Fibroblast of lung (primary cell): ENCODE results near the gene MRPL21. TPM values are rescaled to one million over a fixed set of nuclear protein-coding genes. Genes with fewer than 3 reads are reported as not detected.

Experiments used
- DNase-seq, 2 donors: peaks; one replicate each; pipeline versions ENCODE4 v3.0.0 to v3.0.0-alpha.2; 2010; ENCODE audit warnings: low read depth in 2 of 2
- H2AFZ ChIP-seq: 2 replicates; pipeline ENCODE4 v1.5.1; 2012; ENCODE audit warnings: low read length, control low read depth, inconsistent platforms
- H3K27ac ChIP-seq: 2 replicates; pipeline ENCODE4 v1.5.1; 2011; ENCODE audit warnings: low read length, control low read depth; ENCODE audit not compliant: insufficient read depth
- H3K27me3 ChIP-seq: 2 replicates; pipeline ENCODE4 v1.5.1; 2011; ENCODE audit warnings: mild to moderate bottlenecking, low read length; ENCODE audit not compliant: control insufficient read depth, insufficient read depth
- H3K36me3 ChIP-seq: 2 replicates; pipeline ENCODE4 v1.5.1; 2011; ENCODE audit warnings: low read length; ENCODE audit not compliant: control insufficient read depth, insufficient read depth
- H3K4me1 ChIP-seq: 2 replicates; pipeline ENCODE4 v1.5.1; 2011; ENCODE audit warnings: low read length; ENCODE audit not compliant: control insufficient read depth, insufficient read depth; ENCODE audit errors: extremely low read depth
- H3K4me2 ChIP-seq: 2 replicates; pipeline ENCODE4 v1.5.1; 2011; ENCODE audit warnings: low read length, control low read depth; ENCODE audit not compliant: insufficient read depth; ENCODE audit errors: extremely low read depth
- H3K4me3 ChIP-seq, 4 experiments: fragments of 200-600 bp in 1 of 4; sonication (generic) in 1 of 4; replicated peaks in 1 of 4; 2 replicates each; pipeline ENCODE4 v1.5.1; 2011 to 2016; ENCODE audit warnings: low read length in 4 of 4, low read depth in 3 of 4, mild to moderate bottlenecking in 3 of 4, control low read depth in 2 of 4, inconsistent platforms in 1 of 4, mixed read lengths in 1 of 4; ENCODE audit not compliant: insufficient read depth in 1 of 4; ENCODE audit errors: control extremely low read depth in 1 of 4
- H3K79me2 ChIP-seq: 2 replicates; pipeline ENCODE4 v1.5.1; 2012; ENCODE audit warnings: mild to moderate bottlenecking, low read length, inconsistent platforms; ENCODE audit not compliant: control insufficient read depth, insufficient read depth
- H3K9ac ChIP-seq: 2 replicates; pipeline ENCODE4 v1.5.1; 2011; ENCODE audit warnings: mild to moderate bottlenecking, low read length, control low read depth; ENCODE audit not compliant: insufficient read depth
- H3K9me3 ChIP-seq: 2 replicates; pipeline ENCODE4 v1.5.1; 2012; ENCODE audit warnings: low read depth, low read length; ENCODE audit not compliant: control insufficient read depth, insufficient read depth
- H4K20me1 ChIP-seq: 2 replicates; pipeline ENCODE4 v1.5.1; 2011; ENCODE audit warnings: low read length; ENCODE audit not compliant: control insufficient read depth, insufficient read depth; ENCODE audit errors: extremely low read depth
- CTCF ChIP-seq, 2 donors: IDR thresholded peaks in 1 of 2; conservative IDR thresholded peaks in 1 of 2; 1 replicate in 1 of 2; 2 replicates in 1 of 2; pipeline ENCODE4 v1.5.1; 2011 to 2012; ENCODE audit warnings: low read length in 2 of 2, control low read depth in 1 of 2, inconsistent platforms in 1 of 2, low read depth in 1 of 2, mild to moderate bottlenecking in 1 of 2
- EZH2 ChIP-seq: IDR thresholded peaks from 2 replicates; pipeline ENCODE4 v1.5.1; 2012; ENCODE audit warnings: low read length, control low read depth, mild to moderate bottlenecking; ENCODE audit errors: missing control alignments
- polyA plus RNA-seq, 2 donors: library from polyadenylated mRNA; depleted of rRNA in 1 of 2; stranded (reverse) in 1 of 2; unstranded in 1 of 2; fragments of >200 nt; gene quantifications; 2 replicates each; pipeline ENCODE4 v1.2.1, GENCODE V29; 2011 to 2012; ENCODE audit warnings: missing spikeins in 1 of 2
- total RNA-seq: library from RNA; depleted of rRNA; stranded (reverse); fragments of >200 nt; gene quantifications from 2 replicates; pipeline ENCODE4 v1.2.1, GENCODE V29; 2014

MRPL21 gene
- total and polyA plus RNA-seq, 2 donors (not counting 1 experiment from before 2014, with no cell fraction given): 31.6 to 59.9 TPM

DNA sequence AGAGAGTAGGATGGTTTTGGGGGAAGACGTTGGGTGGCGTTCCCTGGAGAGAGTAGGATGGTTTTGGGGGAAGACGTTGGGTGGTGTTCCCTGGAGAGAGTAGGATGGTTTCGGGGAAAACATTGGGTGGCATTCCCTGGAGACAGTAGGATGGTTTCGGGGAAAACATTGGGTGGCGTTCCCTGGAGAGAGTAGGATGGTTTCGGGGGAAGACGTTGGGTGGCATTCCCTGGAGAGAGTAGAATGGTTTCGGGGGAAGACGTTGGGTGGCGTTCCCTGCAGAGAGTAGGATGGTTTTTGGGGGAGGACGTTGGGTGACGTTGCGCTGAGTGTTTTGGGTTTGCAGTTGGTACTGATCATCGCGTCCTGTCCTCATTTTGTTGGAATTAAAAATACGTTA lies 28.3 kb upstream of the MRPL21 start:
- Histone ChIP-seq H3K4me2 (no peak overlapping the region), H3K9me3 (no peaks in the 10 kb centered on the region), H2AFZ (no peak overlapping the region), H3K9ac (no peak overlapping the region), H3K79me2 (no peaks in the 10 kb centered on the region), H3K4me3 (no peak overlapping the region), H3K4me1 (peaks cover 3% of the 10 kb centered on the region), H3K36me3 (peaks cover 16% of the 10 kb centered on the region), H4K20me1 (no peaks in the 10 kb centered on the region), H3K27me3 (no peaks in the 10 kb centered on the region), H3K27ac (no peak overlapping the region)
- DNase-seq: no peak
- TF ChIP-seq EZH2 (no peak), CTCF (conservative IDR thresholded peaks at IDR 0.05 in 1 of 2, IDR thresholded peaks at IDR 0.05 in 1 of 2; ENCODE audit: low read depth in 1 of 2, low read length in 2 of 2) (no peak)

DNA sequence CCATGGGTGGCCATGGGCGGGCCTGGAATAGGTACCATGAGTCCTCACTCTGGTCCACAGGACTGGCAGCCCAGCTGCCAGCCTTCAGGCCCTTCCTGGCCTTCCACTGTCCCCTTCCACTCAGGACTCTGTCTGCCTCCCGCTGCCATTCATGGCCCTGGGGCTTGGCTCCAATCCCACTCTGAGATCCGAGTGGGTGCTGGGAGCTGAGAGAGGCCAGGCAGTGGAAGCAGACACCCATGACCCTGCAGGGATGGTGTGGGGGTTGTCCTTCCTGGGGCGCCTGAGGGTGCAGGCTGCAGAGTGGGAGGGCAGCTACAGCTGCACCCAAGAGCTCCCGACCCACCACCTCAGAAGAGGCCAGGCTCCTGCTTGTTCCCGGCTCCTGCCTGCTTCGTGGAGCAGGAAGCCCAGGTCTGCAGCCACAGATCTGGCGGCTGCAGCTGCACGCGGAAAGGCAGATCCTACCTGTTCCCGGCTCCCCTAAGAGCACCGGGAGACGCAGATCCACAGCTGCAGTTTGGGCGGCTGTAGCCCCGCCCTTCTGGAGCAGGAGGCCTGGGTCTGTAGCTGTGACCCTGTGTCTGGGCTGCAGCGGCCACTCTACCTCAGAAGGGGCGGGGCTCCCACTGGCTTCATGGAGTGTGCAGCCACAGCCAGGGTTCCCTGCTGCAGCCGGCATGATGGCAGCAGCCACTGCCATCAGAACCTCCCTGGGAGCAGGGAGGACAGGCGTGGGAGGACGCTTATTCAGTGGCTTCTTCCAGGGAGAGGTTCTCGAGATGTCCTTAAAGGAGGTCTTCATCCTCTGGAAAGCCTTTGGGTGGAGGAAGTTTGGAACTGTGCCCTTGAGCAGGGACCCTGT lies 27.6 kb upstream of the MRPL21 start:
- Histone ChIP-seq H3K4me2 (no peak overlapping the region), H3K4me3 (no peak overlapping the region), H3K79me2 (no peaks in the 10 kb centered on the region), H4K20me1 (no peaks in the 10 kb centered on the region), H2AFZ (no peak overlapping the region), H3K36me3 (peaks cover 16% of the 10 kb centered on the region), H3K27me3 (no peaks in the 10 kb centered on the region), H3K9ac (no peak overlapping the region), H3K27ac (no peak overlapping the region), H3K4me1 (peaks cover 3% of the 10 kb centered on the region), H3K9me3 (no peaks in the 10 kb centered on the region)
- no peak for TF ChIP-seq CTCF (conservative IDR thresholded peaks at IDR 0.05 in 1 of 2, IDR thresholded peaks at IDR 0.05 in 1 of 2; ENCODE audit: low read depth in 1 of 2, low read length in 2 of 2)
- no peak for TF ChIP-seq EZH2
- DNase-seq: no peak

DNA sequence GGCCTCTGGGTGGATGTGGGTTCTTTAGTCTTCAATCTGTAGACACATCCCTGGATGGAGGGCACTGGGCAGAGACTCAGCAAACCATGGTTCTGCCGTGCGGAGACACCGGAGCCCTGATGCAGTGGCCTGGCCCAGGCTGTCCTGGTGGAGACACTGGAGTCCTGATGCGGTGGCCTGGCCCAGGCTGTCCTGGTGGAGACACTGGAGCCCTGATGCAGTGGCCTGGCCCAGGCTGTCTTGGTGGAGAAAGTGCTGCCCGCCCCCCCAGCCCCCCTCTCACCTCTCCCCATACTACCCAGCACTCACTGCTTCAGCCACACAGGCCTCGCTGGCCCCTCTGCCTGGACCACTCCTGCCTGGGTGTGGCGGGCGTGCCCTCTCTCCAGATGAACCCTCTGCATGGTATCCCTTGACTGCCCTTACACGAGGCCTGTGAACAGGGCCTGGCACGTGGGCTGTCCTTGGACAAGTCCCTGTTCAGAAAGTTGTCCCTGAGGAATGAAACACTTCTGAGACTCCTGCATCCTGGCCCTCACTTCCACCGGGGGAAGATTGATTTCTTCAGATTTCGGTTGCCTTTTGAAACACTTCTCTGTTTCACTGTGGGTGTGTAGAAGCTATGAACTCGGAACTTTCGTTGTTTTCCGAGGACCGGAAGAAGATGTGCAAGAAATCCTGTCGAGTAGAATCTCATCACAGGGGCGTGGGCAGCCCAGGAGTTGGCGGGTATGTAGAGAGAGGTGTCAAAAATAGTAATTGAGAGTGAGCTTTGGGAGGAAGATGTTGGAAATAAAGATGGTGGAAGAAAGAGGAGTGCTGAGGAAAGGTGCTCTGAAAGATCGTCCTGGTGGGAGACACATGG lies 26.3 kb upstream of the MRPL21 start:
- Histone ChIP-seq H2AFZ (no peak overlapping the region), H3K9me3 (no peaks in the 10 kb centered on the region), H3K27ac (no peak overlapping the region), H3K27me3 (no peaks in the 10 kb centered on the region), H3K79me2 (no peaks in the 10 kb centered on the region), H3K4me2 (no peak overlapping the region), H3K4me1 (peaks cover 3% of the 10 kb centered on the region), H3K36me3 (peaks cover 12% of the 10 kb centered on the region), H3K9ac (no peak overlapping the region), H3K4me3 (no peak overlapping the region), H4K20me1 (no peaks in the 10 kb centered on the region)
- DNase-seq: no peak
- TF ChIP-seq CTCF (conservative IDR thresholded peaks at IDR 0.05 in 1 of 2, IDR thresholded peaks at IDR 0.05 in 1 of 2; ENCODE audit: low read depth in 1 of 2, low read length in 2 of 2): no peak
- TF ChIP-seq EZH2: no peak
